ENCODE results near the gene PSMC5. TPM values are rescaled to one million over a fixed set of nuclear protein-coding genes. Genes with fewer than 3 reads are reported as not detected.
"Not testable (repeated sequence)": the region's sequence is repeated elsewhere in the genome, so short reads cannot be mapped to it uniquely, and the experiment has no call there.

Gene PSMC5
- total RNA-seq, 4 donors from 2014 or later: 79.5 to 110 (median 95.7) TPM

DNA sequence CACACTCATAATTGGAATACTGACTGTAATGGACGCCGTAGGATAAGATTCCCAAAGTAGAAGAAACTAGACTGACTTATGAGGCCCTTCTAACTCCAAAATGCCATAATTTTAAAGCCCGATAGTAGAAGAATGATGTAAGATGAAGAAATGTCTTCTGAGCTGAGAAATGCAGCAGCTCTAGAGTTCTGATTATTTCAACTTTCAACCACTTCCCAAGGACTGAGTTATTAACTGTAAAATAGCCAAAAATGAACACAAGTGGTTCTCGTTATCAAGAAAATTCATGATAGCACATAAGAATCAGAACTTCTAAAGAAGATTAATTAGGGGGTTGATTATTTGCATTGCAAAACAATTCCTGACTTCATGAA is 43.0 kb downstream of the PSMC5 start:
- not testable (repeated sequence) for H3K27me3 ChIP-seq, ATAC-seq
- 73 to 77% methylated on average over 2 to 4 of the region's 4 CpGs for WGBS, 2 donors (ENCODE audit: low coverage in 1 of 2)

DNA sequence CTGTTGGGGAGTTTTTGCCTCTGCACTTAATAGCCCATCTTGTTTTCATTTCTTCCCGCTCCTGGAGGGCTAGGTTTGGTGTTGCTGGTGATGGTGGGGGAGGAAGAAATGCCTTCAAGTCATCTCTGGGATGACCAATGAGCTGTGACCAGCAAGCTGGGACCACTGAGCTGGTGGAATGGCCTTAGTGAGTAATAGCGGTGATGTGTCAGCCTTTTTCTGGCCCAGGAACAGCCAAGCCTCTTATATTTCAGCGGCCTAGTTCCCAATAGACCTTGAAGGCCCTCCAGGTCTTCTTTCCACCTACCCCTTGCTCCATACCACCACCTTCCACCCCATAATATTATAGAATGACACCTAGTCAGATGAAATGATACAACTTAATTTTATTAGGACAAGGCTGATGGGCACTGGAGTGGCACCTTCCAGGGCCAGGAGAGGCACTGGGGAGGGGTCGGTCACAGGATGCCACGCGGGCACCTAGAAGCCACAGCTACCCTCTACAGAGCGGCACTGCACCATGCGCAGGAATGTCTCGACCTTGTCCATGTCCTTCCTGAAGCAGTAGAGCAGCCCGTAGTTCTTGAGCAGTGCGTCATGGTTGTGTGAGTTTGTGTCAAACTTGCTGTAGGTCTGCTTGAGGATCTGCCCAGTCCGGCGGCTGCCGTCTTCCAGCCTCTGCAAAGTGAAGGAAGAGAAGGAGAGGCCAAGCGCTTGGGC is 44.6 kb downstream of the PSMC5 start:
- not testable (repeated sequence) for H3K27ac ChIP-seq, H3K4me3 ChIP-seq, H3K36me3 ChIP-seq, H3K4me1 ChIP-seq, H3K27me3 ChIP-seq, ATAC-seq, H3K9me3 ChIP-seq
- WGBS, 2 donors (ENCODE audit: low coverage in 1 of 2): 92 to 100% methylated on average over 1 to 2 of the region's 15 CpGs

More for the DNA sequence above, 43.0 kb downstream of the PSMC5 start:
- not testable (repeated sequence) for H3K4me1 ChIP-seq, H3K27ac ChIP-seq, H3K9me3 ChIP-seq, H3K4me3 ChIP-seq, H3K36me3 ChIP-seq

DNA sequence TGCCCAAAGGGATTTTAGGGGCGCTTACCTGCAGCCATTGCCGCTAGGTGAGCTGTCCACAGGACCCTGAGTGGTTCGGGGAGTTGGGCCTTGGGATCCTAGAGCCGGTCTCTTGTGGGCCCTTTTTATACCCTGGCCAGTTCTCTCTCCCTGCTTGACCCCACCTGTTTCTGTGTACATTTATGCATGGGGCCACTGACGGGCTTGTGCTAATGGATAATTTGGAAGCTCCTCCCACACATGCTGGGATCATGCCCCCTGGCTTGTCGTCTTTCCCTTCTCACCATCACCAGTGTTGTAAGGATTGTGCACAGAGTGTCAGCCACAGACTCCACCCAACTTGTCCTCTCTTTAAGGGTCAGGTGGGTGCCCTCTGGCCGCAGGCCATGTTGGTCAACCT is 46.3 kb downstream of the PSMC5 start, which contains the start of gene CSH2:
Gene CSH2 (minus strand): TSS at position 101 of the 400 bp plus-strand sequence. CDS start 63 bp downstream, at position 38.
- not testable (repeated sequence) for H3K27ac ChIP-seq, H3K4me1 ChIP-seq, ATAC-seq, H3K4me3 ChIP-seq, H3K9me3 ChIP-seq, H3K36me3 ChIP-seq
- 60% methylated on average over 1 of the region's 7 CpGs; no CpG with 5 or more reads in 1 of the 2 donors for WGBS, 2 donors (ENCODE audit: low coverage in 1 of 2)
- peaks cover 11% of the 10 kb centered on the region for H3K27me3 ChIP-seq

DNA sequence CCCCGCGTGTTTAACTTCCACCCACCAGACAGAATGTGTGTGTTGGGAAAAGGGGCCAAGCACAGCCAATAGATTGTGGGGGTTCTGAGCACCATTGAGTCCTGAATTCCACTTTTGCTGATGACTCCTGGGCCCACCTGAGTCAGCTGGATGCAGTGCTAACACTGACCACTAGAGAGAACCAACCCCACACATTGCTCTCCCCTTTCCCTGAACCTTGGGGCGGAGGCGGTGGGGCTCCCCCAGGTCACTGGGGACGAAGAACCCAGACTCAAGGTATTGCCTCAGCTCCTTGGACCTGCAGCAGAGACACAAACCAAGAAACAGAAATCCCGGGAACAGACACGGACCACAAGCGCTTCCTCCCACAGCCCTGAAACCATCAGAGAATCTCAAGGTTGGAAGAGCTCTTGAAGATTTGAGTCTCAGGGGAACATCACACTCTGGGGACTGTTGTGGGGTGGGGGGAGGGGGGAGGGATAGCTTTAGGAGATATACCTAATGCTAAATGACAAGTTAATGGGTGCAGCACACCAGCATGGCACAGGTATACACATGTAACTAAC is 46.9 kb downstream of the PSMC5 start:
- H3K27ac ChIP-seq, H3K4me3 ChIP-seq, H3K4me1 ChIP-seq, H3K36me3 ChIP-seq, H3K9me3 ChIP-seq, ATAC-seq: not testable (repeated sequence)
- H3K27me3 ChIP-seq: peaks cover 11% of the 10 kb centered on the region
- WGBS, 2 donors (ENCODE audit: low coverage in 1 of 2): no CpG with 5 or more reads among the region's 8 CpGs

DNA sequence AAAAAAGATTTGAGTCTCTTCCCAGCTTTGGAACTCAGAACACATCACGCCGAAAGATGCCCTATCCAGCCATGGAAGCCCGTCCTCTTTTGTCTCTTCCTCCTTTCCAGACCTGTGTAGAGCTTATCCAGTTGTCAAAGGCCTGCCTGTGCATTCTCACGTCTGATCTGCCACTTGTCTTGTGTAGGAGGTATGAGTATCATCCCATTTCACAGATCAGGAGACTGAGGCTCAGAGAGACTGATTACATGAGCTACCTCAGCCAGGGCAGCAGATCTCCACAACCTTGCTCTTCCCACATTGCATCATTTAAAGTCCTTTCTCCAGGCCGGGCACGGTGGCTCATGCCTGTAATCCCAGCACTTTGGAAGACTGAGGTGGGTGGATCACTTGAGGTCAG is 47.5 kb downstream of the PSMC5 start:
- 0 to 73% methylated on average over 1 to 4 of the region's 6 CpGs for WGBS, 2 donors (ENCODE audit: low coverage in 1 of 2)
- not testable (repeated sequence) for H3K27ac ChIP-seq, H3K9me3 ChIP-seq, H3K4me3 ChIP-seq, H3K36me3 ChIP-seq, ATAC-seq, H3K4me1 ChIP-seq
- H3K27me3 ChIP-seq: peaks cover 11% of the 10 kb centered on the region

DNA sequence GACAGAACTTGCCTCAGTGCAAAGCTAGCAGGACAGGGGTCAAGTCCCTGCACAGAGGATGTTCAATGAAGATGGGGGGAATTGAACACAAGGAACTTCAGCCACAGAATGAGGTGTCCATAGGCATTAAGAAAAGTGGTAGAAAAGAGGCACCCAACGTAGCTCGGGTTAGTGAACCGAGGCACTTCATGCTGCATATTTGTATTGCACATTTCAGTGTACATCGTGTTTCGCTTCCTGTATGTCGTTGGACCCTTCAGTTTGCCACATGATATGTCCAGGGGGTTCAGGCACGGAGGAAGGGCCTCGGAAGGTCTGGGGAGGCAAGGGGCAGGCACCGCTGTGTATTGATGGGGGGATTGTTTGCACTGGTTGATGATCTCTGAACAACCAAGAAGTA is 51.2 kb downstream of the PSMC5 start:
- 84 to 92% methylated on average over 6 to 8 of the region's 9 CpGs for WGBS, 2 donors (ENCODE audit: low coverage in 1 of 2)
- H3K27me3 ChIP-seq: peaks cover 17% of the 10 kb centered on the region
- not testable (repeated sequence) for H3K4me1 ChIP-seq, H3K27ac ChIP-seq, H3K4me3 ChIP-seq, H3K9me3 ChIP-seq, H3K36me3 ChIP-seq, ATAC-seq

DNA sequence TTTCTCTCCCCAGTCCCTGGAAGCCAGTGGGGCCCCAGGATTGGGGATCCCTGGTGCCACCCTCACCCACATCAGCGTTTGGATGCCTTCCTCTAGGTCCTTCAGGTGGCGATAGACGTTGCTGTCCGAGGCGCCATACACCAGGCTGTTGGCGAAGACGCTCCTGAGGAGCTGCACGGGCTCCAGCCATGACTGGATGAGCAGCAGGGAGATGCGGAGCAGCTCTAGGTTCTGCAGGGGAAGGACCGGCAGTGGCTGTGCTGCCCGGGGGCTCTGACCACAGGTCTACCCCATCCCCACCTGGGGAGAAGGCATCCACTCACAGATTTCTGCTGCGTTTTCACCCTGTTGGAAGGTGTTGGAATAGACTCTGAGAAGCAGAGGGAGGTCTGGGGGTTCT is 53.5 kb downstream of the PSMC5 start:
- Histone ChIP-seq H3K27ac (no peak overlapping the region), H3K9me3 (no peaks in the 10 kb centered on the region), H3K4me1 (no peaks in the 10 kb centered on the region), H3K27me3 (peaks cover 17% of the 10 kb centered on the region), H3K36me3 (no peaks in the 10 kb centered on the region), H3K4me3 (no peak overlapping the region)
- TF ChIP-seq POLR2A (IDR thresholded peaks at IDR 0.05) (no peak), POLR2AphosphoS5 (IDR thresholded peaks at IDR 0.05) (no peak), EP300 (IDR thresholded peaks at IDR 0.05) (no peak)
- TF ChIP-seq, protein P1, sequence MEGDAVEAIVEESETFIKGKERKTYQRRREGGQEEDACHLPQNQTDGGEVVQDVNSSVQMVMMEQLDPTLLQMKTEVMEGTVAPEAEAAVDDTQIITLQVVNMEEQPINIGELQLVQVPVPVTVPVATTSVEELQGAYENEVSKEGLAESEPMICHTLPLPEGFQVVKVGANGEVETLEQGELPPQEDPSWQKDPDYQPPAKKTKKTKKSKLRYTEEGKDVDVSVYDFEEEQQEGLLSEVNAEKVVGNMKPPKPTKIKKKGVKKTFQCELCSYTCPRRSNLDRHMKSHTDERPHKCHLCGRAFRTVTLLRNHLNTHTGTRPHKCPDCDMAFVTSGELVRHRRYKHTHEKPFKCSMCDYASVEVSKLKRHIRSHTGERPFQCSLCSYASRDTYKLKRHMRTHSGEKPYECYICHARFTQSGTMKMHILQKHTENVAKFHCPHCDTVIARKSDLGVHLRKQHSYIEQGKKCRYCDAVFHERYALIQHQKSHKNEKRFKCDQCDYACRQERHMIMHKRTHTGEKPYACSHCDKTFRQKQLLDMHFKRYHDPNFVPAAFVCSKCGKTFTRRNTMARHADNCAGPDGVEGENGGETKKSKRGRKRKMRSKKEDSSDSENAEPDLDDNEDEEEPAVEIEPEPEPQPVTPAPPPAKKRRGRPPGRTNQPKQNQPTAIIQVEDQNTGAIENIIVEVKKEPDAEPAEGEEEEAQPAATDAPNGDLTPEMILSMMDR (IDR thresholded peaks at IDR 0.05): no peak
- WGBS, 2 donors (ENCODE audit: low coverage in 1 of 2): no CpG with 5 or more reads among the region's 12 CpGs
- ATAC-seq: no peak

DNA sequence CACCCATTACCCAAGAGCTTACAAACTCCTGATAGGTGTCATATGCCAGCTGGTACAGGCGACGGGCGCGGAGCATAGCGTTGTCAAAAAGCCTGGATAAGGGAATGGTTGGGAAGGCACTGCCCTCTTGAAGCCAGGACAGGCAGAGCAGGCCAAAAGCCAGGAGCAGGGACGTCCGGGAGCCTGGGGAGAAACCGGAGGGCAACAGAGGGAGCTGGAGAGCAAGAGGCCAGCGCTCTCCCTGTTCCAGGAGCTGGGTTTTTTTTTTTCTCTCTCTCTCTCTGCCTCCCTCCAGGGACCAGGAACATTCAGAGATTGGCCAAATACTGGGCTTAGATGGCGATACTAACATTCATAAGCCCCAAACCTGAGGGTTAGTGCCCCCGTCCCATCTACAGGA is 54.1 kb downstream of the PSMC5 start:
- 54 to 80% methylated on average over 1 to 7 of the region's 11 CpGs for WGBS, 2 donors (ENCODE audit: low coverage in 1 of 2)

More for the DNA sequence above, 54.1 kb downstream of the PSMC5 start:
- not testable (repeated sequence) for H3K27ac ChIP-seq, H3K4me3 ChIP-seq, H3K36me3 ChIP-seq, ATAC-seq, H3K9me3 ChIP-seq, H3K4me1 ChIP-seq
- H3K27me3 ChIP-seq: peaks cover 17% of the 10 kb centered on the region

Other genes with a start within 250 kb of the PSMC5 start
- gene TACO1, start 226.5 kb upstream of the PSMC5 start, total RNA-seq: 10 to 100 TPM; 11.4 to 18.3 (median 14.6) TPM
- gene MAP3K3, start 205.0 kb upstream of the PSMC5 start, total RNA-seq: 100 to 1,000 TPM in 1 of 4 donors, 10 to 100 TPM in 3; 64.9 to 108 (median 85.7) TPM
- gene LIMD2, start 127.3 kb upstream of the PSMC5 start, total RNA-seq: 10 to 100 TPM in 1 of 4 donors, 1 to 10 TPM in 3; 2.3 to 11.0 (median 6.7) TPM
- 10 to 100 TPM; 14.4 to 39.1 (median 23.3) TPM for gene STRADA, start 85.6 kb upstream of the PSMC5 start, total RNA-seq
- gene CCDC47, start 53.8 kb upstream of the PSMC5 start, total RNA-seq: 10 to 100 TPM; 53.1 to 62.0 (median 58.9) TPM
- gene DDX42, start 53.3 kb upstream of the PSMC5 start, total RNA-seq: 100 to 1,000 TPM in 2 of 4 donors, 10 to 100 TPM in 2; 66.6 to 126 (median 98.8) TPM
- 10 to 100 TPM; 36.3 to 53.2 (median 51.7) TPM for gene FTSJ3, start 232 bp downstream of the PSMC5 start, total RNA-seq
- 100 to 1,000 TPM; 103 to 160 (median 141) TPM for gene SMARCD2, start 15.3 kb downstream of the PSMC5 start, total RNA-seq
- gene CSH2, start 46.2 kb downstream of the PSMC5 start, total RNA-seq: under 1 TPM in 1 of 4 donors, not detected in 3; 0.23 TPM
- not detected for gene GH2, start 54.5 kb downstream of the PSMC5 start, total RNA-seq
- gene CSH1, start 69.1 kb downstream of the PSMC5 start, total RNA-seq: not detected
- gene CSHL1, start 83.8 kb downstream of the PSMC5 start, total RNA-seq: not detected
- not detected for gene GH1, start 91.4 kb downstream of the PSMC5 start, total RNA-seq
- gene CD79B, start 104.9 kb downstream of the PSMC5 start, total RNA-seq: 1 to 10 TPM in 3 of 4 donors, not detected in 1; 2.0 to 5.9 (median 3.3) TPM
- gene SCN4A, start 145.5 kb downstream of the PSMC5 start, total RNA-seq: under 1 TPM; 0.15 to 0.47 (median 0.35) TPM
- gene PRR29, start 170.9 kb downstream of the PSMC5 start, total RNA-seq: 1 to 10 TPM in 1 of 4 donors, under 1 TPM in 2, not detected in 1; 0.23 to 1.1 (median 0.57) TPM
- 10 to 100 TPM in 3 of 4 donors, 1 to 10 TPM in 1; 7.2 to 71.1 (median 36.7) TPM for gene ICAM2, start 193.2 kb downstream of the PSMC5 start, total RNA-seq

Measured in gastroesophageal sphincter (tissue), 4 donors.